Prostate gland (tissue), 2 donors: ENCODE data around the gene TRAF3. TPM values are rescaled to one million over a fixed set of nuclear protein-coding genes. Genes with fewer than 3 reads are reported as not detected.

Source experiments
- DNase-seq: peaks from one replicate; pipeline ENCODE4 v3.0.0-alpha.2; 2019; ENCODE audit warnings: low spot score
- H3K27ac ChIP-seq, 2 donors: fragments of 200-600 bp; sonication (generic); 2 replicates each; pipeline ENCODE4 v1.5.1; 2017 to 2019
- H3K27me3 ChIP-seq: fragments of 200-600 bp; sonication (generic); replicated peaks from 2 replicates; pipeline ENCODE4 v1.5.1; 2019; ENCODE audit not compliant: insufficient read depth
- H3K36me3 ChIP-seq, 2 donors: fragments of 200-600 bp; sonication (generic); 1 replicate in 1 of 2; 2 replicates in 1 of 2; pipeline versions ENCODE4 v1.5.1 to v1.8.1; 2017 to 2019
- H3K4me1 ChIP-seq: fragments of 200-600 bp; sonication (generic); replicated peaks from 2 replicates; pipeline ENCODE4 v1.5.1; 2019
- H3K4me3 ChIP-seq, 2 donors: fragments of 200-600 bp; sonication (generic); 2 replicates each; pipeline ENCODE4 v1.5.1; 2017 to 2019
- H3K9me3 ChIP-seq: fragments of 200-600 bp; sonication (generic); 2 replicates; pipeline ENCODE4 v1.5.1; 2017
- POLR2A ChIP-seq: fragments of 450-650 bp; IDR thresholded peaks from one replicate; pipeline ENCODE4 v1.6.1; 2016; ENCODE audit warnings: antibody characterized with exemption, mild to moderate bottlenecking
- POLR2AphosphoS5 ChIP-seq: sonication (generic); formaldehyde crosslinking; IDR thresholded peaks from one replicate; pipeline ENCODE4 v1.6.1; 2017; ENCODE audit warnings: antibody characterized with exemption
- WGBS: methylation state at CpG from one replicate; pipeline ENCODE4 v1.1.5; 2018; 5-methylcytosine and 5-hydroxymethylcytosine counted together
- intact Hi-C: fragments of 100-400 bp; cut with DNase I; formaldehyde crosslinking; loops from one replicate; pipeline ENCODE4 v1.14.2; 2022
- total RNA-seq, 2 donors: library from RNA; depleted of rRNA; stranded (reverse); fragments of >200 nt; gene quantifications; one replicate each; pipeline ENCODE4 v1.1.0, GENCODE V29; 2016
- TF ChIP-seq, protein P1 (sequence below), 4 experiments: fragments of 200-600 bp in 2 of 4; fragments of 450-650 bp in 2 of 4; sonication (generic) in 2 of 4; IDR thresholded peaks; 1 replicate in 3 of 4; 2 replicates in 1 of 4; pipeline ENCODE4 v1.5.1; 2016 to 2019; ENCODE audit warnings: antibody characterized with exemption in 4 of 4, mild to moderate bottlenecking in 2 of 4, moderate library complexity in 2 of 4

Gene TRAF3
- total RNA-seq, 2 donors from 2014 or later = 8.3 to 22.0 TPM

DNA sequence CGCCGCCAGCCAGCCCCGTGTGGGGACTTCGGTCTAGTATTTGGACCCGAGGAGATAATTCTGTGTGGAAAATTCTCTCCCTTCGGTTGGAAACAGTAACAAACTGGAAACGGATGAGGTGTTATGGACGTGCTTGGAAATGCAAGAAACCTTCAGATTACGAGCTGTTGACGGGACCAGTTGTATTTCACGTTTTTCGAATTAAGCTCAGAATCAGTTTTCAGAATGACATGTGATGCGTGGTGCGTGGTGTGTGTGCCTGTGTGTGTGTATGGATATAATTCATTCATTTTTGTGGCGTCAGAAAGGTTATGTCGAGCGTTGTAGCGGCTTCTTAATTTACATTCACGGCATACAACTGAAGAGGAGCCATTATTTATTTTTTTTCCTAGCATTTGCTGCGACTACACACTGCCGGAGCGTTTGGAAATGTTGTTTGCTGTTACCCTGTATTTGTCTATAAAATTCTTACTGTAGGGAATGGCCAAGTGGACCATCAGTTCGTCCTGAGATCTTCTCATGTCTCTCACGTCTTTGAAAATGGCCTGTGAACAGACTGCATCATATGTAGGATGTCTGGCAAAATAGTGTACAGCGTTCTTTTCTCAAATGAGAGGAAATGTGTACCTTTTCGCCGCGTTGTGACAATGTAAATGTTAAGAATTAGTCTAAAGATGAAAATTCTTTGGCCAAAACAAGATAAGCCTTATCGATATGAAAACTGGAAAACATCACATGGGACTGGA, 1.3 kb downstream of the TRAF3 start:
- no peak for DNase-seq
- H3K27ac ChIP-seq = peak overlapping the region; percentile 74 to 79
- no peaks in the 10 kb centered on the region for H3K36me3 ChIP-seq
- no peaks in the 10 kb centered on the region for H3K27me3 ChIP-seq
- no peaks in the 10 kb centered on the region for H3K4me1 ChIP-seq
- H3K4me3 ChIP-seq = peak overlapping the region; percentile 69 to 87
- no peaks in the 10 kb centered on the region for H3K9me3 ChIP-seq
- TF ChIP-seq POLR2AphosphoS5 (no peak), POLR2A (no peak)
- TF ChIP-seq, protein P1, sequence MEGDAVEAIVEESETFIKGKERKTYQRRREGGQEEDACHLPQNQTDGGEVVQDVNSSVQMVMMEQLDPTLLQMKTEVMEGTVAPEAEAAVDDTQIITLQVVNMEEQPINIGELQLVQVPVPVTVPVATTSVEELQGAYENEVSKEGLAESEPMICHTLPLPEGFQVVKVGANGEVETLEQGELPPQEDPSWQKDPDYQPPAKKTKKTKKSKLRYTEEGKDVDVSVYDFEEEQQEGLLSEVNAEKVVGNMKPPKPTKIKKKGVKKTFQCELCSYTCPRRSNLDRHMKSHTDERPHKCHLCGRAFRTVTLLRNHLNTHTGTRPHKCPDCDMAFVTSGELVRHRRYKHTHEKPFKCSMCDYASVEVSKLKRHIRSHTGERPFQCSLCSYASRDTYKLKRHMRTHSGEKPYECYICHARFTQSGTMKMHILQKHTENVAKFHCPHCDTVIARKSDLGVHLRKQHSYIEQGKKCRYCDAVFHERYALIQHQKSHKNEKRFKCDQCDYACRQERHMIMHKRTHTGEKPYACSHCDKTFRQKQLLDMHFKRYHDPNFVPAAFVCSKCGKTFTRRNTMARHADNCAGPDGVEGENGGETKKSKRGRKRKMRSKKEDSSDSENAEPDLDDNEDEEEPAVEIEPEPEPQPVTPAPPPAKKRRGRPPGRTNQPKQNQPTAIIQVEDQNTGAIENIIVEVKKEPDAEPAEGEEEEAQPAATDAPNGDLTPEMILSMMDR (IDR thresholded peaks at IDR 0.05) = no peak
- 6% methylated on average over 29 of the region's 29 CpGs for WGBS
- intact Hi-C loops = no loop called here

DNA sequence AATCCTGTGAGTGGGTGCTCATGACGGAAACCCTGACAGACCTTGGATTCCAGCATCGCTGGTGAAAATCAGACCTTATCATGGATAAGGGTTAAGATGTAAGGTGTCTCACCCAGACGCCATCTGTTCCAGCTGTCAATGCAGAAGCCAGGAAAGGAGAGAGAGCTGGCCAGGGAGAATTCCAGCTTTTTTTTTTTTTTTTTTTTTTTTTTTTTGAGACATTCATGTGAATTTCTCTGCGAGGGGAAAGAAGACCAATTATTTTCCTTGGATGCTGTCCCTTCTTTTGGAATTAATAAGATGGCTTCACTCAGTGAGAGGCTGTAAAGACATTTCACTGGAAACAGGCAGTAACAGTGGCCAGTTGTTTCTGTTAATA, 1.8 kb downstream of the TRAF3 start:
- Histone ChIP-seq H3K27me3 (no peaks in the 10 kb centered on the region), H3K4me1 (no peaks in the 10 kb centered on the region), H3K36me3 (no peaks in the 10 kb centered on the region), H3K9me3 (no peaks in the 10 kb centered on the region), H3K4me3 (no peak overlapping the region), H3K27ac (no peak overlapping the region)
- intact Hi-C loops = no loop called here
- TF ChIP-seq, protein P1 (IDR thresholded peaks at IDR 0.05) = no peak
- TF ChIP-seq POLR2AphosphoS5 = no peak
- TF ChIP-seq POLR2A = no peak
- no peak for DNase-seq
- 36% methylated on average over 4 of the region's 4 CpGs for WGBS

DNA sequence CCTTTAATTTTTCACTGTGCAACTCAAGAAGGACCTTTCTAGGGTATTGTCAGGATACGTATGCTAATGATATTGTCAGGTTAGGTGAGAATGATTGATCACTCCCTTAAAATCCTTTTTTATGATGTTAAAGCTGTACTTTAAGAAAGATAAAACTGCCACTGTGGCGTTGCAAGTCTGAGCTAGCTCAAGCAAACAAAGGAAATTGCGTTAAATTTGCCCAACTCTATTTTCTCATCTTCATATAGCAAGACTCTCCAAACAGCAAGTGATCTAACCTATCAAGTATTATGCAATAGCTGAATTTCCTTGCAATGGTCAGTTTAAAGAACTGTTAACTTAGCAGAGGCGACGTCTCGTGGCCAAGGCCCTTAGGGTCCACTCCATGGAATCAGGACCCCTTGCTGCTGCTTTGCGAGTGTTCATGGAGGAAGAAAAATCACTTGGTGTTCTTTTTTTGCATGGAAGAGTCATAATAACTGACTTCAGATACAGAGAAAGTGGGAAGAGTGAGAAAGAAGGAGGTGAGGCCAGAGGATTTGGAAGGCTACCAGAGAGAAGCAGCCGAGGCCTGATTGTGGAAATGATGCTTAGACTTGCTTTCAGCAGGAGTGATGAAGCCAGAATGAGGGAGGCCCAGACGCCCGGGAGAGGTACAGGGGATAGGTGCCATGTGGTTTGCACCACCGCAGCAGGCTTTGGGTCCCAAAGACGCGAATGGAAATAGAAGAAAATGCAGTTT, 2.5 kb downstream of the TRAF3 start:
- H3K4me3 ChIP-seq = no peak overlapping the region
- 63% methylated on average over 13 of the region's 13 CpGs for WGBS
- H3K27ac ChIP-seq = no peak overlapping the region
- no peak for DNase-seq
- no peaks in the 10 kb centered on the region for H3K36me3 ChIP-seq
- intact Hi-C loops = no loop called here
- TF ChIP-seq POLR2A (no peak), POLR2AphosphoS5 (no peak)
- TF ChIP-seq, protein P1 (IDR thresholded peaks at IDR 0.05) = no peak
- H3K4me1 ChIP-seq = no peaks in the 10 kb centered on the region
- H3K27me3 ChIP-seq = no peaks in the 10 kb centered on the region
- no peaks in the 10 kb centered on the region for H3K9me3 ChIP-seq

DNA sequence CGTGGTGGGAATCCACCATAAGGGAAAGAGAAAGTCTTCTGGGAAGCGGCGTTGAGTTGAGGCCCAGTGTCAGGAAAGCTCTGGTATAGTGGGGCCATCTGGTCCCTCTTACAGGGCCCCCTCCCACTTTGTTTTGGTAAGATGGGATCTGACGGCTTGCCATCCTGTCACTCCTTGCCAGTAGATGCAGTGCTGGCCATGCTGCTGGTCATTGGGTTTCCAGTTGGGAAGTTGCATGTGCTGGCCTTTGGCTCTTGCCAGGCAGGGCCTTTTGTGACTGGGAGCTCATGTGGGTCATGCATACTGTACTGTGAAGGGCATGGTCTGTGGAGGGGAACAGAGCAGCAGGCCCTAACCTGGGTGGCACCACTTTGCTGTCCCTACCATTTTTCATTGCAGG, 3.8 kb downstream of the TRAF3 start:
- intact Hi-C loops = no loop called here
- H3K27me3 ChIP-seq = no peaks in the 10 kb centered on the region
- no peak overlapping the region for H3K4me3 ChIP-seq
- no peaks in the 10 kb centered on the region for H3K36me3 ChIP-seq
- H3K9me3 ChIP-seq = no peaks in the 10 kb centered on the region
- no peak for DNase-seq
- TF ChIP-seq POLR2A (no peak), POLR2AphosphoS5 (no peak)
- TF ChIP-seq, protein P1 (IDR thresholded peaks at IDR 0.05) = no peak
- H3K27ac ChIP-seq = no peak overlapping the region
- 98% methylated on average over 4 of the region's 4 CpGs for WGBS
- H3K4me1 ChIP-seq = no peaks in the 10 kb centered on the region

DNA sequence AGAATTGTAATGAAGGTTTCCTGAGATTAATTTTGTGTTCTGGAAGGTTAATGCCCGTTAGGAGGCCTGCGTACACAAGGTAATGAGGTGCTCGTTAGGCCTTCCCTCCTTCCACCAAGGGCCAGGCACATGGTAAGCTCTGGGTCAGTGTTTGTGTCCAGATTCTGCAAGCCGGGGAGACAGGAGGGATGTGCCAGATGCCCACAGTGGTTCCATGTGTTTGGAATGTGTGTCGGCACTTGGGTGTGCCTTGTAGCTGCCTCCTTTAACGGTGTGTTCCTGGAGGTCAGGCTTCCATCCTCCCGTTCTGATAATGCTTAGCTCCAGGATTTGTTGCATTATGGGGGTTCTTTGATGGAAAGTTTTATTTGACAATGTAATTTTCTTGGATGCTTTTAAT, 5.7 kb downstream of the TRAF3 start:
- no peak for DNase-seq
- intact Hi-C loops = no loop called here
- Histone ChIP-seq H3K27ac (no peak overlapping the region), H3K4me1 (no peaks in the 10 kb centered on the region), H3K27me3 (no peaks in the 10 kb centered on the region), H3K36me3 (no peaks in the 10 kb centered on the region), H3K4me3 (no peak overlapping the region), H3K9me3 (no peaks in the 10 kb centered on the region)
- WGBS = 83% methylated on average over 7 of the region's 7 CpGs
- TF ChIP-seq, protein P1 (IDR thresholded peaks at IDR 0.05) = no peak
- TF ChIP-seq POLR2A = no peak
- TF ChIP-seq POLR2AphosphoS5 = no peak
